Measurements from ENCODE around the gene PTPRH. TPM values are rescaled to one million over a fixed set of nuclear protein-coding genes. Genes with fewer than 3 reads are reported as not detected.
A peak's percentile ranks its signal among the peaks of the same experiment; 100 is the strongest.

The PTPRH gene
- total RNA-seq, 4 donors from 2014 or later: 0.57 to 2.0 (median 1.3) TPM

GRCh38 chr19:55251341-55252081, 42.2 kb upstream of the PTPRH start:
- intact Hi-C loops (cut with DNase I): no loop called here
- Histone ChIP-seq H3K27ac (peak overlapping the region; percentile 54 to 76 (median 74)), H3K27me3 (no peaks in the 10 kb centered on the region), H3K9me3 (no peaks in the 10 kb centered on the region), H3K4me3 (peak overlapping the region in 1 of 4 donors; percentile 34), H3K4me1 (peaks cover 61 to 96% (median 65%) of the 10 kb centered on the region in 3 donors), H3K36me3 (peaks cover 5 to 25% (median 7%) of the 10 kb centered on the region in 3 donors)
- 18 to 27% methylated on average over 5 to 8 of the region's 19 CpGs for WGBS, 2 donors
- TF ChIP-seq POLR2A (IDR thresholded peaks at IDR 0.05): no peak
- TF ChIP-seq CTCF (IDR thresholded peaks at IDR 0.05): no peak
- DNase-seq: no peak

- WGBS, 2 donors: 90 to 93% methylated on average over 12 to 16 of the region's 18 CpGs
- intact Hi-C loops (cut with DNase I): no loop called here
- no peak overlapping the region for H3K4me3 ChIP-seq
- peaks cover 15 to 36% (median 15%) of the 10 kb centered on the region in 3 donors for H3K36me3 ChIP-seq
- no peaks in the 10 kb centered on the region for H3K27me3 ChIP-seq
- no peaks in the 10 kb centered on the region for H3K9me3 ChIP-seq
- TF ChIP-seq CTCF (IDR thresholded peaks at IDR 0.05): no peak
- TF ChIP-seq POLR2A (IDR thresholded peaks at IDR 0.05): no peak
- H3K4me1 ChIP-seq: peaks cover 52 to 85% (median 54%) of the 10 kb centered on the region in 3 donors
- H3K27ac ChIP-seq: peak overlapping the region; percentile 54 to 76 (median 74)
- DNase-seq: no peak
These were observed 41.1 kb upstream of the PTPRH start for GRCh38 chr19:55250262-55251036.

- no peak for TF ChIP-seq CTCF (IDR thresholded peaks at IDR 0.05)
- no peak for TF ChIP-seq POLR2A (IDR thresholded peaks at IDR 0.05)
- intact Hi-C loops (cut with DNase I): no loop called here
- no peaks in the 10 kb centered on the region for H3K9me3 ChIP-seq
- peaks cover 21 to 42% (median 21%) of the 10 kb centered on the region in 3 donors for H3K36me3 ChIP-seq
- DNase-seq: no peak
- H3K4me1 ChIP-seq: peaks cover 47 to 79% (median 48%) of the 10 kb centered on the region in 3 donors
- peak overlapping the region in 2 of 4 donors; percentile 15 to 54 for H3K27ac ChIP-seq
- no peak overlapping the region for H3K4me3 ChIP-seq
- no peaks in the 10 kb centered on the region for H3K27me3 ChIP-seq
- 94% methylated on average over 7 to 8 of the region's 11 CpGs for WGBS, 2 donors
These were observed 40.5 kb upstream of the PTPRH start for GRCh38 chr19:55249841-55250240.

- WGBS, 2 donors: 80 to 88% methylated on average over 3 to 6 of the region's 9 CpGs
- H3K27ac ChIP-seq: no peak overlapping the region
- intact Hi-C loops (cut with DNase I): no loop called here
- no peaks in the 10 kb centered on the region for H3K9me3 ChIP-seq
- H3K27me3 ChIP-seq: no peaks in the 10 kb centered on the region
- no peak for TF ChIP-seq CTCF (IDR thresholded peaks at IDR 0.05)
- no peak for TF ChIP-seq POLR2A (IDR thresholded peaks at IDR 0.05)
- DNase-seq: no peak
- no peak overlapping the region for H3K4me3 ChIP-seq
- peaks cover 39 to 68% (median 44%) of the 10 kb centered on the region in 3 donors for H3K4me1 ChIP-seq
- H3K36me3 ChIP-seq: peaks cover 30 to 53% (median 31%) of the 10 kb centered on the region in 3 donors
These were observed 39.4 kb upstream of the PTPRH start for GRCh38 chr19:55248704-55249103.
